Measurements from ENCODE around the gene CRB1. TPM values are rescaled to one million over a fixed set of nuclear protein-coding genes. Genes with fewer than 3 reads are reported as not detected.

CRB1 gene
- 0.08 TPM for polyA plus RNA-seq (2013)

GRCh38 chr1:197268012-197268411 lies at the start of gene CRB1:
CRB1 (plus strand) TSS chr1:197268252; CDS start chr1:197268413, 161 bp downstream.
- ChIA-PET POLR2A (no interaction called here), CTCF (no interaction called here)
- Histone ChIP-seq H3K27me3 (replicated peaks in 2 of 5; ENCODE audit: control insufficient read depth in 4 of 5, insufficient read depth in 5 of 5, low read length in 4 of 5) (peaks cover 0 to 2% (median 0%) of the 10 kb centered on the region in 5 experiments), H3K4me3 (ENCODE audit: control insufficient read depth in 1 of 7, extremely low read depth in 1 of 7, insufficient read depth in 4 of 7, low read depth in 2 of 7, low read length in 6 of 7) (no peak within 1 kb of the TSS), H3K9me3 (ENCODE audit: control extremely low read depth in 1 of 5, control insufficient read depth in 4 of 5, insufficient read depth in 2 of 5, low read depth in 1 of 5, low read length in 4 of 5) (no peaks in the 10 kb centered on the region), H3K4me1 (ENCODE audit: control extremely low read depth in 1 of 4, control insufficient read depth in 4 of 4, insufficient read depth in 4 of 4, low read length in 3 of 4) (no peaks in the 10 kb centered on the region), H3K27ac (ENCODE audit: insufficient read depth in 1 of 2, low read depth in 1 of 2, low read length in 2 of 2, poor library complexity in 1 of 2, severe bottlenecking in 2 of 2) (no peak within 1 kb of the TSS), H3K36me3 (ENCODE audit: control insufficient read depth in 4 of 4, insufficient read depth in 4 of 4, low read length in 3 of 4) (no peaks in the 10 kb centered on the region)
- peak in 1 of 3 donors; percentile 5 for DNase-seq
- WGBS (ENCODE audit: insufficient coverage) = 82% methylated on average over 2 of the region's 4 CpGs

GRCh38 chr1:197218857-197219256 lies 49.2 kb upstream of the CRB1 start:
- Histone ChIP-seq H3K4me1 (ENCODE audit: control extremely low read depth in 1 of 4, control insufficient read depth in 4 of 4, insufficient read depth in 4 of 4, low read length in 3 of 4) (peaks cover 0 to 4% (median 0%) of the 10 kb centered on the region in 4 experiments), H3K9me3 (ENCODE audit: control extremely low read depth in 1 of 5, control insufficient read depth in 4 of 5, insufficient read depth in 2 of 5, low read depth in 1 of 5, low read length in 4 of 5) (no peaks in the 10 kb centered on the region), H3K27me3 (replicated peaks in 2 of 5; ENCODE audit: control insufficient read depth in 4 of 5, insufficient read depth in 5 of 5, low read length in 4 of 5) (no peaks in the 10 kb centered on the region), H3K4me3 (ENCODE audit: control insufficient read depth in 1 of 7, extremely low read depth in 1 of 7, insufficient read depth in 4 of 7, low read depth in 2 of 7, low read length in 6 of 7) (no peak overlapping the region), H3K36me3 (ENCODE audit: control insufficient read depth in 4 of 4, insufficient read depth in 4 of 4, low read length in 3 of 4) (no peaks in the 10 kb centered on the region), H3K27ac (ENCODE audit: insufficient read depth in 1 of 2, low read depth in 1 of 2, low read length in 2 of 2, poor library complexity in 1 of 2, severe bottlenecking in 2 of 2) (no peak overlapping the region)
- no peak for DNase-seq
- ChIA-PET CTCF (no interaction called here), POLR2A (no interaction called here)

GRCh38 chr1:197222025-197222685 lies 45.9 kb upstream of the CRB1 start:
- POLR2A ChIA-PET = no interaction called here
- no peak for DNase-seq
- CTCF ChIA-PET = no interaction called here
- WGBS (ENCODE audit: insufficient coverage) = 99% methylated on average over 18 of the region's 21 CpGs
- Histone ChIP-seq H3K4me3 (ENCODE audit: control insufficient read depth in 1 of 7, extremely low read depth in 1 of 7, insufficient read depth in 4 of 7, low read depth in 2 of 7, low read length in 6 of 7) (no peak overlapping the region), H3K36me3 (ENCODE audit: control insufficient read depth in 4 of 4, insufficient read depth in 4 of 4, low read length in 3 of 4) (no peaks in the 10 kb centered on the region), H3K27me3 (replicated peaks in 2 of 5; ENCODE audit: control insufficient read depth in 4 of 5, insufficient read depth in 5 of 5, low read length in 4 of 5) (no peaks in the 10 kb centered on the region), H3K27ac (ENCODE audit: insufficient read depth in 1 of 2, low read depth in 1 of 2, low read length in 2 of 2, poor library complexity in 1 of 2, severe bottlenecking in 2 of 2) (no peak overlapping the region), H3K4me1 (ENCODE audit: control extremely low read depth in 1 of 4, control insufficient read depth in 4 of 4, insufficient read depth in 4 of 4, low read length in 3 of 4) (peaks cover 0 to 4% (median 0%) of the 10 kb centered on the region in 4 experiments), H3K9me3 (ENCODE audit: control extremely low read depth in 1 of 5, control insufficient read depth in 4 of 5, insufficient read depth in 2 of 5, low read depth in 1 of 5, low read length in 4 of 5) (no peaks in the 10 kb centered on the region)

- H3K4me1 ChIP-seq (ENCODE audit: control extremely low read depth in 1 of 4, control insufficient read depth in 4 of 4, insufficient read depth in 4 of 4, low read length in 3 of 4) = peaks cover 0 to 4% (median 0%) of the 10 kb centered on the region in 4 experiments
- H3K27ac ChIP-seq (ENCODE audit: insufficient read depth in 1 of 2, low read depth in 1 of 2, low read length in 2 of 2, poor library complexity in 1 of 2, severe bottlenecking in 2 of 2) = no peak overlapping the region
- CTCF ChIA-PET = no interaction called here
- DNase-seq = no peak
- H3K9me3 ChIP-seq (ENCODE audit: control extremely low read depth in 1 of 5, control insufficient read depth in 4 of 5, insufficient read depth in 2 of 5, low read depth in 1 of 5, low read length in 4 of 5) = no peaks in the 10 kb centered on the region
- H3K36me3 ChIP-seq (ENCODE audit: control insufficient read depth in 4 of 4, insufficient read depth in 4 of 4, low read length in 3 of 4) = no peaks in the 10 kb centered on the region
- POLR2A ChIA-PET = no interaction called here
- H3K27me3 ChIP-seq (replicated peaks in 2 of 5; ENCODE audit: control insufficient read depth in 4 of 5, insufficient read depth in 5 of 5, low read length in 4 of 5) = no peaks in the 10 kb centered on the region
- H3K4me3 ChIP-seq (ENCODE audit: control insufficient read depth in 1 of 7, extremely low read depth in 1 of 7, insufficient read depth in 4 of 7, low read depth in 2 of 7, low read length in 6 of 7) = no peak overlapping the region
- 100% methylated on average over 2 of the region's 2 CpGs for WGBS (ENCODE audit: insufficient coverage)
Observed at GRCh38 chr1:197222780-197223179, 45.3 kb upstream of the CRB1 start.

GRCh38 chr1:197224160-197224559 lies 43.9 kb upstream of the CRB1 start:
- POLR2A ChIA-PET = no interaction called here
- no peak overlapping the region for H3K4me3 ChIP-seq (ENCODE audit: control insufficient read depth in 1 of 7, extremely low read depth in 1 of 7, insufficient read depth in 4 of 7, low read depth in 2 of 7, low read length in 6 of 7)
- no peaks in the 10 kb centered on the region for H3K27me3 ChIP-seq (replicated peaks in 2 of 5; ENCODE audit: control insufficient read depth in 4 of 5, insufficient read depth in 5 of 5, low read length in 4 of 5)
- no peaks in the 10 kb centered on the region for H3K36me3 ChIP-seq (ENCODE audit: control insufficient read depth in 4 of 4, insufficient read depth in 4 of 4, low read length in 3 of 4)
- peaks cover 0 to 4% (median 0%) of the 10 kb centered on the region in 4 experiments for H3K4me1 ChIP-seq (ENCODE audit: control extremely low read depth in 1 of 4, control insufficient read depth in 4 of 4, insufficient read depth in 4 of 4, low read length in 3 of 4)
- H3K27ac ChIP-seq (ENCODE audit: insufficient read depth in 1 of 2, low read depth in 1 of 2, low read length in 2 of 2, poor library complexity in 1 of 2, severe bottlenecking in 2 of 2) = no peak overlapping the region
- CTCF ChIA-PET = interaction anchor here (1.5 to 2.4 kb wide), 5 partner anchors 12 to 133 kb away, joined by 4 to 10 read pairs (median 5); no protein-coding TSS in a partner anchor
- no CpG with 5 or more reads among the region's 1 CpG for WGBS (ENCODE audit: insufficient coverage)
- no peaks in the 10 kb centered on the region for H3K9me3 ChIP-seq (ENCODE audit: control extremely low read depth in 1 of 5, control insufficient read depth in 4 of 5, insufficient read depth in 2 of 5, low read depth in 1 of 5, low read length in 4 of 5)
- peak in 1 of 3 donors; percentile 13 for DNase-seq

- Histone ChIP-seq H3K4me3 (ENCODE audit: control insufficient read depth in 1 of 7, extremely low read depth in 1 of 7, insufficient read depth in 4 of 7, low read depth in 2 of 7, low read length in 6 of 7) (no peak overlapping the region), H3K9me3 (ENCODE audit: control extremely low read depth in 1 of 5, control insufficient read depth in 4 of 5, insufficient read depth in 2 of 5, low read depth in 1 of 5, low read length in 4 of 5) (no peaks in the 10 kb centered on the region), H3K27ac (ENCODE audit: insufficient read depth in 1 of 2, low read depth in 1 of 2, low read length in 2 of 2, poor library complexity in 1 of 2, severe bottlenecking in 2 of 2) (no peak overlapping the region), H3K27me3 (replicated peaks in 2 of 5; ENCODE audit: control insufficient read depth in 4 of 5, insufficient read depth in 5 of 5, low read length in 4 of 5) (no peaks in the 10 kb centered on the region), H3K36me3 (ENCODE audit: control insufficient read depth in 4 of 4, insufficient read depth in 4 of 4, low read length in 3 of 4) (no peaks in the 10 kb centered on the region), H3K4me1 (ENCODE audit: control extremely low read depth in 1 of 4, control insufficient read depth in 4 of 4, insufficient read depth in 4 of 4, low read length in 3 of 4) (no peaks in the 10 kb centered on the region)
- WGBS (ENCODE audit: insufficient coverage) = 61% methylated on average over 4 of the region's 5 CpGs
- DNase-seq = peak in 1 of 3 donors; percentile 6
- POLR2A ChIA-PET = interaction anchor here (0.7 kb wide), 1 partner anchor 12 kb away, joined by 3 read pairs; no protein-coding TSS in a partner anchor
- CTCF ChIA-PET = interaction anchor here (1.1 to 2.4 kb wide), 5 partner anchors 11 to 131 kb away, joined by 3 to 10 read pairs (median 5); no protein-coding TSS in a partner anchor
Observed at GRCh38 chr1:197225611-197226010, 42.4 kb upstream of the CRB1 start.

- no peaks in the 10 kb centered on the region for H3K27me3 ChIP-seq (replicated peaks in 2 of 5; ENCODE audit: control insufficient read depth in 4 of 5, insufficient read depth in 5 of 5, low read length in 4 of 5)
- no peaks in the 10 kb centered on the region for H3K9me3 ChIP-seq (ENCODE audit: control extremely low read depth in 1 of 5, control insufficient read depth in 4 of 5, insufficient read depth in 2 of 5, low read depth in 1 of 5, low read length in 4 of 5)
- no peaks in the 10 kb centered on the region for H3K4me1 ChIP-seq (ENCODE audit: control extremely low read depth in 1 of 4, control insufficient read depth in 4 of 4, insufficient read depth in 4 of 4, low read length in 3 of 4)
- DNase-seq = no peak
- no peak overlapping the region for H3K27ac ChIP-seq (ENCODE audit: insufficient read depth in 1 of 2, low read depth in 1 of 2, low read length in 2 of 2, poor library complexity in 1 of 2, severe bottlenecking in 2 of 2)
- ChIA-PET CTCF (no interaction called here), POLR2A (no interaction called here)
- WGBS (ENCODE audit: insufficient coverage) = 100% methylated on average over 1 of the region's 1 CpG
- H3K4me3 ChIP-seq (ENCODE audit: control insufficient read depth in 1 of 7, extremely low read depth in 1 of 7, insufficient read depth in 4 of 7, low read depth in 2 of 7, low read length in 6 of 7) = no peak overlapping the region
- H3K36me3 ChIP-seq (ENCODE audit: control insufficient read depth in 4 of 4, insufficient read depth in 4 of 4, low read length in 3 of 4) = no peaks in the 10 kb centered on the region
Observed at GRCh38 chr1:197234581-197234980, 33.5 kb upstream of the CRB1 start.
